AG10803 (cell line): ENCODE measurements around the gene EXOC1.

Experiments
- DNase-seq: peaks from one replicate; pipeline ENCODE4 v3.0.0; 2010; ENCODE audit warnings: low read depth
- H3K4me3 ChIP-seq: 2 replicates; pipeline ENCODE4 v1.5.1; 2011; ENCODE audit warnings: mild to moderate bottlenecking, low read length, control low read depth
- TF ChIP-seq, protein P1 (sequence below): conservative IDR thresholded peaks from 2 replicates; pipeline ENCODE4 v1.5.1; 2011; ENCODE audit warnings: mild to moderate bottlenecking, low read length, control low read depth, inconsistent platforms

EXOC1 gene

DNA sequence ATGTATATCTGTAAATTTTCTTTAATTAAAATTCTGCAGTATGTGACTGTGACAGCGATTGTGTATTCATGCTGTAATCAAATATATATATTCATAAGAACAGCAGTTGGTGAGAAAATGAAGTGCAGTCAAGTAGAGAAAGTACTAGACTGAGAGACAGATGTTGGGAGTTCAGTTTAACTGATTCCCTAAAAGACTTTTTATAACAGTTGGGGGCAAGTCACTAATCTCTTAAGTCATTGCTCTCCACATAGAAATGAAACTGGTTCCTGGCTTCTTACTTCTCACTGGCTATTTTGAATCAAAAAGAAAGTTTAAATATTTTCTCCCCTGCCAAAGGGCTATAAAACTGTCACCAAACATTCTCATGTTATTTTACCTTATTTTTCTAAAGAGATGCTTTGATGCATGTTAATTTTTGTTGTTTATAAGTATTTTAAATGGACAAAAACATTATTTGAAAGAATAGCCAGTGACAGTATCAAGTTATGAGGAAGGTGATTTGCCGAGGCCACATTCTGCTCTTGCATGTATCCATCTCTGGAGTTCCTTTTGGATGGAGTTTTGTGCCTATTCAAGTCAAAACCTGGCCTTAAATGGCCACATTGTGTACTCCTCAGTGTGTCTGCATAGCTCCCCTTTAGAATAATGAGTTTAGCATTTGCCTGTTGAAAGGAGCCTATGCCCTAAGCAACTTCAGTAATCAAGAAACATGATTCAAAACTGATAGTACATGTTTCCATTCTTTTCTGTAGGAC lies 30.8 kb downstream of the EXOC1 start:
- no peak overlapping the region for H3K4me3 ChIP-seq
- no peak for DNase-seq
- TF ChIP-seq, protein P1, sequence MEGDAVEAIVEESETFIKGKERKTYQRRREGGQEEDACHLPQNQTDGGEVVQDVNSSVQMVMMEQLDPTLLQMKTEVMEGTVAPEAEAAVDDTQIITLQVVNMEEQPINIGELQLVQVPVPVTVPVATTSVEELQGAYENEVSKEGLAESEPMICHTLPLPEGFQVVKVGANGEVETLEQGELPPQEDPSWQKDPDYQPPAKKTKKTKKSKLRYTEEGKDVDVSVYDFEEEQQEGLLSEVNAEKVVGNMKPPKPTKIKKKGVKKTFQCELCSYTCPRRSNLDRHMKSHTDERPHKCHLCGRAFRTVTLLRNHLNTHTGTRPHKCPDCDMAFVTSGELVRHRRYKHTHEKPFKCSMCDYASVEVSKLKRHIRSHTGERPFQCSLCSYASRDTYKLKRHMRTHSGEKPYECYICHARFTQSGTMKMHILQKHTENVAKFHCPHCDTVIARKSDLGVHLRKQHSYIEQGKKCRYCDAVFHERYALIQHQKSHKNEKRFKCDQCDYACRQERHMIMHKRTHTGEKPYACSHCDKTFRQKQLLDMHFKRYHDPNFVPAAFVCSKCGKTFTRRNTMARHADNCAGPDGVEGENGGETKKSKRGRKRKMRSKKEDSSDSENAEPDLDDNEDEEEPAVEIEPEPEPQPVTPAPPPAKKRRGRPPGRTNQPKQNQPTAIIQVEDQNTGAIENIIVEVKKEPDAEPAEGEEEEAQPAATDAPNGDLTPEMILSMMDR, result no peak

DNA sequence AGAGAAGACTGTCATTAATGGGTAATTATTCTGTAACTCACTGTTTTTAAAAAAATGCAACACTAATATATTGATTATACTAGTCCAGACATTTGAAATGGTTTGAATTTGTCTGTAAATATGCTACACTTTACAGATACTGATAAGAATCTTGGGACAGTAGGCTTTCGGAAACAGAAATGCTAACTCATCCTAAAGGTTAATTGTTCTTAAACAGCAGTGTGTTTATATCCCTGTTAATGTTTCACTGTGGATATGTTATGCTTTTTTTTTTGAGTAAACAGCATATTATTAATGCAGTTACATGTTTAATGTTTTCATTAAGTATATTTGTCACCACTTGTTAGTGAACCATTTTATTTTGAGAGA lies 31.4 kb downstream of the EXOC1 start:
- no peak for DNase-seq
- TF ChIP-seq, protein P1, result no peak
- no peak overlapping the region for H3K4me3 ChIP-seq

DNA sequence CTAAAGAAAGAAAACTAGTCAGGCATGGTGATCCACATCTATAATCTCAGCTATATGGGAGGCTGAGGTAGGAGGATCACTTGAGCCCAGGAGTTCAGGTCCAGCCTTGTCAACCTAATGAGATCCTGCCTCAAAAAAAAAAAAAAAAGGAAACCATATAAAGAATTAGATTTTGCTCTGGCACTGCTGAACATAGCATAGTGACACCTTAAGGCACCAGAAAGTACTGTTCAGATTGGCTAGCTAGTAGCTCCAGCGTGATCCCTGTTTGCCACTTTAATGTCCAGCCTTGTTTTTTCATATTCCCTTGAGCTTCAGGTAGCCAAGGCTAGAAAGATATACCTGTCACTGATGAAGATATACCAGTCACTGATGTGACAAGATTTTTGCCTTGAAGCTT lies 34.1 kb downstream of the EXOC1 start:
- no peak overlapping the region for H3K4me3 ChIP-seq
- TF ChIP-seq, protein P1, result no peak
- no peak for DNase-seq

DNA sequence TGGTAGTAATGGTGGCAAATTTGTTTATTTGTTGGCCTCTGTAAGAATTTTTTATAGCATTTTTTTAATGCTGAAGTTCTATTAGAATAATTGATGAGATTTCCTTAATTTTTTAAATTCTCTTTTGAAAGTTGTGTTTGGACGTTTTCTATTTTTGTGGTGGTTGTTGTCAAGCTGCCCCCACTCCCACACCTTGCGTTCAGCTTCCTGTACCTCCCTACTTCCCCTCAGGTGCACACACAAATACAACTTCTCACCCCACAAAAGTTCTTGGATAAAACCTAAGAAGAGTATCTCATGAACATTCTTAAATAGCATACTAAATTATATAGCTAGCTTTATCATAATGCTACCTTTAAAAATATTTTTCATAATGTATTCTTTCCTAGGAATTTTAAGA lies 38.7 kb downstream of the EXOC1 start:
- H3K4me3 ChIP-seq, result no peak overlapping the region
- TF ChIP-seq, protein P1, result no peak
- no peak for DNase-seq

DNA sequence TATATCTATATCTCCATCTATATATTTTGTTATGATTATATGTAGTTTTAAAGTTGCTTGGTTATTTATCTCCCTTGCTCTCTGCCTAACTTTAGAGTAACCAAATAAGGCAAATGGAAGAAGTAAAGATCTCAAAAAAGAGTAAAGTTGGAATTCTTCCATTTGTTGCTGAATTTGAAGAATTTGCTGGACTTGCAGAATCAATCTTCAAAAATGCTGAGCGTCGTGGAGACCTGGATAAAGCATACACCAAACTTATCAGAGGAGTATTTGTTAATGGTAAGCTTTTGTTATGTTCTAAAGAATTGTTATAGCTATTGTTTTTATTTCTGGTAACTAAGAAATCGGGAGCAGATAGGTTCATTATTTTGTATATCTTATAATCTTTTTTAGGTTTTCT lies 43.2 kb downstream of the EXOC1 start:
- TF ChIP-seq, protein P1, result no peak
- no peak for DNase-seq
- H3K4me3 ChIP-seq, result no peak overlapping the region

DNA sequence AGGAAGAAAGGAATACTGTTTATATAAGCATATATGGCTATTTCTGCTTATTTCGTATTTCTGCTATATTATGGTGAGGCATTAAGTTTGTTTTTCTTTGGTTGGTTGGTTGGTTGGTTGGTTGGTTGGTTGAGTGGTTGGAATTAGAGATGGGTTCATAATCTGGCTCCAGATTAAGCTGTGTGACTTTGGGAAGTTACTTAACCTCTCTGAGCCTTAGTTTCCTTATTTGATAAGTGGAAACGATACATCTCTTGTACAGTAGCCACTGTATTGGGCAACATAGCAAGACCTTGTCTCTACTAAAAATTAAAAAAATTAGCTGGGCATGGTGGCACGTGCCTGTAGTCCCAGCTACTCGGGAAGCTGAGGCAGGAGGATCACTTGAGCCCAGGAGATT lies 49.2 kb downstream of the EXOC1 start:
- no peak for DNase-seq
- TF ChIP-seq, protein P1, result no peak
- no peak overlapping the region for H3K4me3 ChIP-seq

DNA sequence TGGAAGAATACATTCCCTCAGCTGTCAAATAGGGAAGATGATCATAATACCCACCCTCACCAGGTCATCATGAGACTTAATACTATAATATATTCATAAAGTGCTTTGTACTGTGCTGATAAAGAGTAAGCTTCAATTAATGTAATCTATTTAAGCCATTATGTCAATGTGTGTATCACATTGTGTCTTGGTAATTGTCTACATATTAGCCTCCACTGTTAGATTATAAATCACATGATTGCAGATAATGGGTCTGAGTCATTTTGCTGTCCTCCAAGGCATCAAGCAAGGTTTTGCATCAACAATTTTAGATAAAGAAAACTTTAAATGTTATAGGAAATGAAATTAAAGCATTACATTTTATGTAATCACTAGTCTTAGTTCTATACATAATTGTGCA lies 50.1 kb downstream of the EXOC1 start:
- TF ChIP-seq, protein P1, result no peak
- no peak for DNase-seq
- no peak overlapping the region for H3K4me3 ChIP-seq
